Endothelial cell (in vitro differentiated cells): ENCODE measurements around the gene MZF1. TPM values are rescaled to one million over a fixed set of nuclear protein-coding genes. Genes with fewer than 3 reads are reported as not detected.
"Not testable (repeated sequence)": the region's sequence is repeated elsewhere in the genome, so short reads cannot be mapped to it uniquely, and the experiment has no call there.

Experiments
- DNase-seq: peaks from one replicate; pipeline ENCODE4 v3.0.0; 2021; ENCODE audit warnings: low spot score
- H3K27ac Mint-ChIP-seq: one replicate; pipeline ENCODE4 v1.8.0; 2021; ENCODE audit warnings: mixed read lengths, inconsistent platforms; ENCODE audit not compliant: unreplicated experiment
- H3K27me3 Mint-ChIP-seq: one replicate; pipeline ENCODE4 v1.8.0; 2021; ENCODE audit warnings: mild to moderate bottlenecking, moderate library complexity, mixed read lengths, inconsistent platforms; ENCODE audit not compliant: unreplicated experiment
- H3K36me3 Mint-ChIP-seq: one replicate; pipeline ENCODE4 v1.8.0; 2021; ENCODE audit warnings: mild to moderate bottlenecking, low read depth, mixed read lengths, inconsistent platforms; ENCODE audit not compliant: unreplicated experiment
- H3K4me1 Mint-ChIP-seq: one replicate; pipeline ENCODE4 v1.8.0; 2021; ENCODE audit warnings: mild to moderate bottlenecking, mixed read lengths, inconsistent platforms; ENCODE audit not compliant: unreplicated experiment
- H3K4me3 Mint-ChIP-seq: one replicate; pipeline ENCODE4 v1.8.0; 2021; ENCODE audit warnings: mild to moderate bottlenecking, mixed read lengths, inconsistent platforms; ENCODE audit not compliant: unreplicated experiment
- H3K9me3 Mint-ChIP-seq: one replicate; pipeline ENCODE4 v1.8.0; 2021; ENCODE audit warnings: mixed read lengths, inconsistent platforms; ENCODE audit not compliant: unreplicated experiment
- CTCF ChIP-seq: fragments of 200-600 bp; sonication (generic); IDR thresholded peaks from one replicate; pipeline ENCODE4 v1.5.0; 2021; ENCODE audit warnings: antibody characterized with exemption; ENCODE audit not compliant: unreplicated experiment
- total RNA-seq: library from RNA; stranded (reverse); fragmentation: NEBNext Ultra II Directional; extraction: Animal tissue kit (Norgen Biotek cat#: 25700); gene quantifications from one replicate; pipeline ENCODE4 v1.2.1, GENCODE V29; 2021; ENCODE audit not compliant: unreplicated experiment

MZF1 gene
- total RNA-seq, 1 donor from 2014 or later: 18.6 TPM

- Mint-ChIP-seq H3K27me3 (peaks cover 28% of the 10 kb centered on the region), H3K4me1 (peaks cover 18% of the 10 kb centered on the region), H3K4me3 (peak overlapping the region; percentile 98), H3K27ac (peak overlapping the region; percentile 88), H3K36me3 (peaks cover 33% of the 10 kb centered on the region), H3K9me3 (no peaks in the 10 kb centered on the region)
- no peak for TF ChIP-seq CTCF
- DNase-seq: no peak
Measured at GRCh38 chr19:58546019-58546530, 27.1 kb downstream of the MZF1 start.

DNA sequence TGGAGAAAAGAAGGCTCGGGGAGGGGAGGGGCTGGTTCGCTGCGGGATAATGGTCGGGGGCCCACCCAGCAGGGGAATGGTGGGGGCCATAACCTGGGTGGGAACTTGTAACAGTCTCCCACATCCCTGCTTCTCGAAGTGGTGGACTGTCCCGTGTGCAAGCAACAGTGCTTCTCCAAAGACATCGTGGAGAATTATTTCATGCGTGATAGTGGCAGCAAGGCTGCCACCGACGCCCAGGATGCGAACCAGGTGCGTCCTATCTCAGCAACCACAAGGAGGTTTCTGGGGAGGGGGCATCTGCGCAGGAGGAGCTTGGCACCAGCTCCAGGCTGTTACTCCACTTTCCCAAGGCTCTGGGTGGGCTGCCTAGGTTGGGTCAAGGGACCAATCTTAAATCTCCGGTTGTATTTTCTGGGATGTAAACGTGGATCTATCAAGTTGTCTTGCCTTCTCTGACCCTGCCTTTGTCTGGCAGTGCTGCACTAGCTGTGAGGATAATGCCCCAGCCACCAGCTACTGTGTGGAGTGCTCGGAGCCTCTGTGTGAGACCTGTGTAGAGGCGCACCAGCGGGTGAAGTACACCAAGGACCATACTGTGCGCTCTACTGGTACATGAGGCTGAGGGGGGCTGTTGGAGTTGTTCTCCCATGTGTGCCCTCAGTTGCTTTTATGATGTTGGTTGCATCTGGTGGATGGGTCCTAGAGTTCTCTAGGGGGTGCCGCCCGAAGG lies 27.7 kb downstream of the MZF1 start:
- peaks cover 18% of the 10 kb centered on the region for H3K4me1 Mint-ChIP-seq
- peak overlapping the region; percentile 98 for H3K4me3 Mint-ChIP-seq
- TF ChIP-seq CTCF: no peak
- no peak for DNase-seq
- peaks cover 30% of the 10 kb centered on the region for H3K36me3 Mint-ChIP-seq
- H3K27ac Mint-ChIP-seq: peak overlapping the region; percentile 92
- peaks cover 28% of the 10 kb centered on the region for H3K27me3 Mint-ChIP-seq
- no peaks in the 10 kb centered on the region for H3K9me3 Mint-ChIP-seq

GRCh38 chr19:58544591-58545285 lies 28.4 kb downstream of the MZF1 start:
- DNase-seq: peak; percentile 79
- H3K9me3 Mint-ChIP-seq: no peaks in the 10 kb centered on the region
- H3K4me1 Mint-ChIP-seq: peaks cover 18% of the 10 kb centered on the region
- TF ChIP-seq CTCF: no peak
- peaks cover 25% of the 10 kb centered on the region for H3K27me3 Mint-ChIP-seq
- H3K36me3 Mint-ChIP-seq: peaks cover 27% of the 10 kb centered on the region
- peak overlapping the region; percentile 98 for H3K4me3 Mint-ChIP-seq
- H3K27ac Mint-ChIP-seq: peak overlapping the region; percentile 92

DNA sequence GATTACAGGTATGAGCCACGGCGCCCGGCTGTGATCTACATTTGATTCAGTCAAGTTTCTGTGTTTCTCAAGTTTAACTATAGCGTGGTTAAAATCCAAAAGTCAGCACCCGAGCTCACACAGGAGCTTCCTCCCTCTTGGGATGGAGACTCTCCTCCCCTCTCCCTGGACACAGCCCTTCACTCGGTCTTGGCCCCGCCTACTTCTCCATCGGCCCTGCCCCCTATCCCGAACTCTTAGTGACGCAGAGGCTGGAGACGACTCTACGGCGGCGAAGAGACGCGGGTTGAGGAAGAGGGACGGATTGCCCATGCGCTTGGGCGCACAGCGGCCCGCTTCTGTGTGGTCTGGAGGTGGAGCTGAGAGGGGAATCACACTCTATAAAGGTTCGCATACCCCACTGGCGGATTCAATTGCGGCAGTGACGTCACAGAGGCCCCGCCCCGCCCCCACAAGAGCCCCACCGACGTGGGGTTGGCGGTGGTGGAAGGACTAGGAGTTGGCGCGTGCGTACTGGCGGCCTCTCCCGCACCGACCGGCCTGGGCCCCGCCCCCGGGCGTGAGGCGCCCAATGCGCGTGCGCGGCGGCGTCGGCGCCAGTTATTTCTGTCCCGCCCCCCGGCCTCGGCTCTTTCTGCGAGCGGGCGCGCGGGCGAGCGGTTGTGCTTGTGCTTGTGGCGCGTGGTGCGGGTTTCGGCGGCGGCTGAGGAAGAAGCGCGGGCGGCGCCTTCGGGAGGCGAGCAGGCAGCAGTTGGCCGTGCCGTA lies 29.1 kb downstream of the MZF1 start, which contains the start of gene TRIM28:
TRIM28 (plus strand) TSS at position 239 of the 765 bp plus-strand sequence. CDS start 694 bp downstream, outside the sequence.
- Mint-ChIP-seq H3K27me3 (peaks cover 28% of the 10 kb centered on the region), H3K27ac (peak within 1 kb of the TSS; percentile 99), H3K4me1 (peaks cover 18% of the 10 kb centered on the region), H3K36me3 (peaks cover 23% of the 10 kb centered on the region), H3K9me3 (no peaks in the 10 kb centered on the region), H3K4me3 (peak within 1 kb of the TSS; percentile 98)
- TF ChIP-seq CTCF: no peak
- DNase-seq: peak; percentile 99

DNA sequence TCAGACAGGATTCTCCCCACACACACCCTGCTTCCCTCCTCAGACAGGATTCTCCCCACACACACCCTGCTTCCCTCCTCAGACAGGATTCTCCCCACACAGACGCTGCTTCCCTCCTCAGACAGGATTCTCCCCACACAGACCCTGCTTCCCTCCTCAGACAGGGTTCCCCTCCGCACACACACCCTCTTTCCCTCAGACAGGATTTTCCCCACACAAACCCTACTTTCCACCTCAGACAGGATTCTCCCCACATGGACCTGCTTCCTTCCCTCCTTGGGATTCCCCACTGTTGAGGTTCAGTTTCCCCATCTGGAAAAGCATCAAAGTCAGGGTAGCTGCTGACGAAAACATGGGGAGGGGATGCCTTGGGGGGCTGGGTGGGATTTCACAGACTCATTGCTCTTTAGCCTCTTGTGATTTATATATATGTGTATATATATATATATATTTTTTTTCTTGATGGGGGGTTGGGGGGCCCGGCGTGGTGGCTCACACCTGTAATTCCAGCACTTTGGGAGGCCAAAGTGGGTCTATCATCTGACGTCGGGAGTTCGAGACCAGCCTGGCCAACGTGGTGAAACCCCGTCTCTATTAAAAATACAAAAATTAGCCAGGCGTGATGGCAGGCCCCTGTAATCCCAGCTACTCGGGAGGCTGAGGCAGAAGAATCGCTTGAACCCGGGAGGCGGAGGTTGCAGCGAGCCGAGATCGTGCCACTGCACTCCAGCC lies 30.3 kb downstream of the MZF1 start:
- H3K27ac Mint-ChIP-seq: peak overlapping the region; percentile 70
- H3K9me3 Mint-ChIP-seq, DNase-seq: not testable (repeated sequence)
- peak overlapping the region; percentile 42 for H3K4me3 Mint-ChIP-seq
- H3K36me3 Mint-ChIP-seq: peaks cover 18% of the 10 kb centered on the region
- peaks cover 20% of the 10 kb centered on the region for H3K4me1 Mint-ChIP-seq
- H3K27me3 Mint-ChIP-seq: peaks cover 28% of the 10 kb centered on the region

DNA sequence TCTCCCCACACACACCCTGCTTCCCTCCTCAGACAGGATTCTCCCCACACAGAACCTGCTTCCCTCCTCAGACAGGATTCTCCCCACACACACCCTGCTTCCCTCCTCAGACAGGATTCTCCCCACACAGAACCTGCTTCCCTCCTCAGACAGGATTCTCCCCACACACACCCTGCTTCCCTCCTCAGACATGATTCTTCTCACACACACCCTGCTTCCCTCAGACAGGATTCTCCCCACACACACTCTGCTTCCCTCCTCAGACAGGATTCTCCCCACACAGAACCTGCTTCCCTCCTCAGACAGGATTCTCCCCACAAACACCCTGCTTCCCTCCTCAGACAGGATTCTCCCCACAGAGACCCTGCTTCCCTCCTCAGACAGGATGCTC lies 34.0 kb downstream of the MZF1 start:
- H3K4me1 Mint-ChIP-seq, H3K9me3 Mint-ChIP-seq, DNase-seq, H3K36me3 Mint-ChIP-seq: not testable (repeated sequence)
- Mint-ChIP-seq H3K4me3 (peak overlapping the region; percentile 25), H3K27me3 (peaks cover 10% of the 10 kb centered on the region), H3K27ac (peak overlapping the region; percentile 30)
